GM19193 (cell line): ENCODE results near the gene P2RX6.

Experiments
- POLR2A ChIP-seq: IDR thresholded peaks from 4 replicates; pipeline ENCODE4 v1.6.1; 2011; ENCODE audit not compliant: insufficient read depth, insufficient read length; ENCODE audit errors: extremely low read depth

The P2RX6 gene

DNA sequence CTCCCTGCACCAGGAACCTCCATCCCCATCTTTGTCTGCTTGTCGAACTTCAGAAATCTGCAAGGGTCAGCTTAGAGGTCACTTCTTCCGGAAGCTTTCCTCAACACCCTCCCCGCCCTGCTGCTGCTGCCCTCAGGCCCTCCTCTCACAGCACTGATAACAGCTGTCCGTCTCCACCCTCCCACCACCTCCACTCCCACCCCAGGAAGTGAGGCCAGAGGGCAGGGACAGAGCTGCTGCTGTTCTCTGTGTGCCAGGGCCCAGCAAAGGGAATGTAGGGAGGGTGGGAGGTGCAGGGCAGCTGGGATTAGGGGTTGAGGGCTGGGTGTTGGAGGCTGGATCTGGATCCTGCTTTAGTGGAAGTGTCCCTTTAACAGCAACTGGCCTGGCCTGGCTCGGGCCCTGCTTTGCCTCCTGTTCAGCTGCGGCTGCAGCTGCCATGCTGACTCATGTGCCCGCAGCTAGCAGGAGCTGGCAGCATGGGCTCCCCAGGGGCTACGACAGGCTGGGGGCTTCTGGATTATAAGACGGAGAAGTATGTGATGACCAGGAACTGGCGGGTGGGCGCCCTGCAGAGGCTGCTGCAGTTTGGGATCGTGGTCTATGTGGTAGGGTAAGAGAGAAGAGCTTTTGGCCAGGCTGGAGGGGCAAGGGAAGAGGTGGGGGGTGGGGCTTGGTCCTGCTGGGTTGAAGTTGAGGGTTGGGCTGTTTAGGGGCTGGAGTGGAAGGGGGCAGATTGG, at the start of gene P2RX6:
Gene P2RX6, plus strand, starts transcription at position 440 of the 740 bp plus-strand sequence. Its CDS starts 10 bp downstream, at position 450.
- no peak for TF ChIP-seq POLR2A

DNA sequence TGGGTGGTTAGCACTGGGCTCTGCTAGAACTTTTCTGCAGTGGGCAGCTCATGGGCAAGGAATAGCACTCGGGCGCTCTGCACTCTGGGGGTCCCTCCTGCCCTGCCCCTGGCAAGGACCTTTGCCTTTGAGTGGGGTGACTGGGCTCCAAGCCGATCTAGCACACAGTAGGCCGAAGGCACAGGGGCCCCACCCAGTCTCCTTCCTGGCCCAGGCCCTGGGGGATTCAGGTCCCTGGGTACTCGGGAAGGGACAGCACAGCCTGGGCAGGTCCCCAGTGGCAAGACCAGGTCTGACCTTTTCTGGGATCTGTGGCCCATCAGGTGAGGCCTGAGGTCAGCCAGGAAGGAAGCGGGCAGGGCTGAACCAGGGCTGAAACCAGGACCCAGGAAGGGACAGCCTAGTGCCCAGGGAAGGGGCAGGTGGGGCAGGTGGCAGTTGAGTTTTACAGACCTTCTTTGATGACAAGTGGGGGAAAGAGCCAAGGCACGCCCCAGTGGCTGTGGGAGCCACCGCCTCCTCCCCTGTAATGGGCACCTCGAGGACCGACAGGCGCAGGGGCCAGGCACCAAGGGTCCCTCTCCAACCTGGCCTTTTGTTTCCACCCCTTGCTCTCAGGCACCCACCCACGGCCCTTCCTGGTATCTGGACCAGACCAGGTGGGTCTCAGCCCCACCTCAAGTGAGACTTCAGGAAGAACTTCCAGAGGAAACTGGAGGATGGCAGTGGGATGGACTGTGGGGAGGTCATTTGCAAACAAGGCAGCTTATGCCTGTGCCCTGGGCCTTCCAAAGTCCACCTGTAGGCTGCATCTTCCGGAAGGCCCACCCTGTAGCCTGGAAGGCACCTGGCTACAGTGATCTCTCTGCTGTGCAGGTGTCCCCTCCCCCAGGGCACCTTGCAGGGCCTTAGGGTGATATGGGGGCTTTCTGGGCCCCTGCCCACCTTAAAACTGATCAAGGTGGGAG, 48.8 kb upstream of the P2RX6 start:
- no peak for TF ChIP-seq POLR2A

DNA sequence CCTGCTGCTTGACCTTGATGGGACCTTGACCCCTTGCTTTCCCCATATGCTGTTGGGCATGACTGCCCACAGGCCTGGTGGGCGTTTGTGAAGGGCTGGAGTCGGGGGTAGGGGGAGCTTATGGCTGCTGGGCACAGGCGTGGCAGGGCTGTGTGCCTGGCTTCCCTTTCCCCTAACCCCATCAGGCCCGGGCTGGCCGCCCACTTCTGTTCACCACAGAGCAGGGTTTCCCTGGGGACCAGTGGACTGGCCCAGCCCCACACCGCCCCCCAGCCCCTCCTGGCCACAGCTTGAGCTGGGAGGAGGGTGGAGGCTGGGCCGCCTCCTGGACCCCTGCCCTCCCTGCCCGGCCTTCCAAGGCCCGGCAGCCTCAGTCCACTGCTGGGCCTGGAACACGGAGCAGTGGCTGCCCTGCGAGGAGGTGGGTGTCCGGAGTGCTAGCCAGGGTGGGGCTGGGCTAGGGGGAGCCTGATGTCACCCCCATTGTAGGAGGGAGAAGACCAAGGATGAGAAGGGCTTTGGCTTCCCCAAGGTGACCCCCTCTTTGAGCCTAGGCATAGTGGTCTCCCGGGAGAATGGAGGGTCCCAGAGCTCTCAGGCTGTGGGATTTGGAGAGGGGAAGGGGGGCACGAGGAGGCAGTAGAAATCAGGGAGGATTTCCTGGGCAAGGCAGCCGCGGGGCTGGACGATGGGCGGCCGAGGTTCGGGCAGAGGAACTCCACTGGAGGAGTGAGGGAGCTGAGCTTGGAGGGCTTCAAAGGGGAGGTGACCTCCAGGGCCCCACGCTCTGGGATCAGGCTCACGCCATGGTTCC, 47.9 kb upstream of the P2RX6 start, which contains the start of gene AIFM3:
Gene AIFM3, plus strand, starts transcription at position 373 of the 814 bp plus-strand sequence. CDS start 690 bp downstream, outside the sequence.
- no peak for TF ChIP-seq POLR2A

DNA sequence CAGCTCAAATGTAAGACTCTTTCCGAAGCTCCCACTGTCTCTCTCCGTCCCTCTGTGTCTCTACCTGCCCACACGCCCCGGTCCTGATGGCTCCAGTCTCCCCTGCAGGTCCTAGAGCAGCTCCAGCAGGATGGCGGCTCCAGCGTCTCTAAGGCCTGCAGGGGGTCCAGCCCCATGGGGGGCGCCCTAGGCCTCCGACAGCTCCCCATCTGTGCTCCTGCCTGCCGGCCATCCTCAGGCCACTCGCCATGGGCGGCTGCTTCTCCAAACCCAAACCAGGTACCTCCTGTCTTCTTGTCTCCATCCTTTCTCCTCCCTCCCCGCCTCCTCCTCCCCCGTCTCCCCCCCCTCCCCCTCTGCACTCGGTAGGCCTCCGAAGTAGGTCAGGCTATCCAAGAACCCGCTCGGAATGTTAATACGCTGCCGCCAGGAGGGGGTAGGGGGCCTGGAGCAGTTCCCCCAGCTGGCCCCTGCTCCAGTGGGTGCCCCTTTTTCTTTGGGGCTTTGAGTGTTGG, 47.2 kb upstream of the P2RX6 start:
- no peak for TF ChIP-seq POLR2A

DNA sequence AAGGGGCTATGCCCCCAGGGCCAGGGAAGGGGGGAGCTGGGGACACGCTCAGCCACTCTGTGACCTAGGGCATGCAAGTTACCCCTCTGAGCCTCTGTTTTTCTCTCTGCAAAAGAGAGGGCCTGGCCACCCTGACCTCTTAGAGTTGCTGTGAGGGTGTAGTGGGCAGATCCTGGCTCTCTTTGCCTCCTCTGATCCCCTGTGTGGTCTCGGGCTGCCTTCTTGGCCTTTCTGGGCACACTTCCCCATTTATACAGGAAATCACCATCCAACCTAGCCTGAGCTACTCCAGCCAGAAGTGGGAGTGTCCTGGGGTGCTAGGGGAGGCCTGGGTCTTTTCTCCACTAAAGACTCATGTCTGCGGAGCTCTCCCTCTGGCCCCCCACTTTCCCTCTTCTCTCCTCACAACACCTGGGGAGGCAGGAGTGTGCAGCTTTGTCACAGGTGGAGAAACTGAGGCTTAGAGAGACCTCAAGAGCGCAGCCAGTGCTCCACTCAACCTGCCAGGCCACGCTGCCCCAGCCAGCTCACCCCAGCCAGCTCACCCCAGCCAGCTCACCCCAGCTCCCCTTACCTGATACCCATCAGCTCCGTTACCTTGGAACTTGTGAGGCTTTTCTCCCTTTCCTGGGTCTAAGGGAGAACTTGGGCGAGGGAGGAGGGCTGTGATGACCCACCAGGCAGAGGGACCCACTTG, 46.5 kb upstream of the P2RX6 start:
- no peak for TF ChIP-seq POLR2A

DNA sequence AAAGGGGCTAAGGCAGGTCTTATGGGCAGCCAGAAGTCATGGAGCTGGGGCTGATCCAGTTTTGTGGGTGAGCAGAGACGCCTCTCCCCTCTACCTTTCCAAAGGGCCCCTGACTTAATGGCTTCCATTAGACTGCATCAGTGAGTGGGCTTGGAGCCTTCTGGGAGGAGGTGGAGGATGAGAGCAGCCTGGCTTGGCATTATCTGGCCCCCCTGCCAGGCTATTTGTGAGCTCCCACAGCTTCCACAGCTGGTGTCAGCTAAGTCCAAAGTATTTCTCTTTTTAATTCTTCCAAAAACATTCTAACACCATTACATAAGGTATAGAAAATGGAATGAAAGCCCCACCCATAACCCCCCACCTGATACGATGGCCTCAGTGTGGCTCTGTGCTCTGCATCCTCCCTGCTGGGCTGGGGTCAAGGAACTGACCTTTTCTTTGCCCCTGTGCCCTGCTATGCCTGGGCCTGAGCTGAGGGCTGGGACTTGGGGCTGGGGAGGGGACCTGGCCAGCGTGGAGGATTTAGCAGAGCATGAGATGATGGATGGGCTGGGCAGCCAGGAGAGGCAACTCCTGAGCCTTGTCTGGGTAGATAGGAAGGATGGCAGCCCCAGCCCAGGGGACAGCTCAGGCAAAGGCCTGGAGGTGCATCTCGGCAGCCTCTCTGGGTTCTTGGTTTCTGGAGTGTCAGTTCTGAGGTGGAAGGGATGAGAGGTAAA, 43.9 kb upstream of the P2RX6 start:
- TF ChIP-seq POLR2A = no peak

DNA sequence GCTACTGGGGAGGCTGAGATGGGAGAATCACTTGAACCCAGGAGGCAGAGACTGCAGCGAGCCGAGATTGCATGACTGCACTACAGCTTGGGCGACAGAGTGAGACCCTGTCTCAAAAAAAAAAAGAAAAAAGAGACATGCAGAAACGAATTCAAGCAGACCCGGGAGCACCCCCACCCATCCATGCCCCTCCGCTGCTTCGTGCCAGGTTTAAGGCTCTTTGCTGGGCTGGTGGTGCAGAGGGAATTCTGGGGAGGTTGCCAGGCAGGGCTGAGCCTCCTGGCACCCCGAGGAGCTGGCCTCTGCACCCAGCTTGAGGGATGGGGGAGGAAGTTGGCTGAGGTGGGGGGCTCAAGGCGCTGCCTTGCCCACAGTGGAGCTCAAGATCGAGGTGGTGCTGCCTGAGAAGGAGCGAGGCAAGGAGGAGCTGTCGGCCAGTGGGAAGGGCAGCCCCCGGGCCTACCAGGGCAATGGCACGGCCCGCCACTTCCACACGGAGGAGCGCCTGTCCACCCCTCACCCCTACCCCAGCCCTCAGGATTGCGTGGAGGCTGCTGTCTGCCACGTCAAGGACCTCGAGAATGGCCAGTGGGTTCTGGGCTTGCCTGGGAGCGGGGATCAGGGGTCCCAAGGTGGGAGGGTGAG, 41.9 kb upstream of the P2RX6 start:
- TF ChIP-seq POLR2A = no peak

DNA sequence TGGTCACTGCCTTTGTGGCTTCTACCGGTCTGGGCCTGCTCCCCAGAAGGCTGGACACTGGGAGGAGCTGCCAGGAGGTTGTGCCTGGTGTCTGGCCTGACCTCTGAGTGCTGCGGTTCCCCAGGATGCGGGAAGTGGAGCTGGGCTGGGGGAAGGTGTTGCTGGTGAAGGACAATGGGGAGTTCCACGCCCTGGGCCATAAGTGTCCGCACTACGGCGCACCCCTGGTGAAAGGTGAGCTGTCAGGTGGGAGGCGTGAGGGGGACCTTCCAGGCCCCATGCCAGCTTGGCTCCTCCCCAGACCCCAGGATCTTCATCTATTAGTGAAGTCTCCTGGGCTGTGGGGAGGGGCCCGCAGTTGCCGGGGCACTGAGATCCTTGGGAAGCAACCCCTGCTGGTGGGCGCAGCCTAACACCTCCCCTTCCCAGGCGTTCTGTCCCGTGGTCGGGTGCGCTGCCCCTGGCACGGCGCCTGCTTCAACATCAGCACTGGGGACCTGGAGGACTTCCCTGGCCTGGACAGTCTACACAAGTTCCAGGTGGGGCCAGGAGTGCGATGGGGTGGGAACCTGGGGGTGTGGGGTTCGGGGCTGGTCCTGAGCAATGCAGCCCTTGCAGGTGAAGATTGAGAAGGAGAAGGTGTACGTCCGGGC, 41.2 kb upstream of the P2RX6 start:
- TF ChIP-seq POLR2A = no peak

DNA sequence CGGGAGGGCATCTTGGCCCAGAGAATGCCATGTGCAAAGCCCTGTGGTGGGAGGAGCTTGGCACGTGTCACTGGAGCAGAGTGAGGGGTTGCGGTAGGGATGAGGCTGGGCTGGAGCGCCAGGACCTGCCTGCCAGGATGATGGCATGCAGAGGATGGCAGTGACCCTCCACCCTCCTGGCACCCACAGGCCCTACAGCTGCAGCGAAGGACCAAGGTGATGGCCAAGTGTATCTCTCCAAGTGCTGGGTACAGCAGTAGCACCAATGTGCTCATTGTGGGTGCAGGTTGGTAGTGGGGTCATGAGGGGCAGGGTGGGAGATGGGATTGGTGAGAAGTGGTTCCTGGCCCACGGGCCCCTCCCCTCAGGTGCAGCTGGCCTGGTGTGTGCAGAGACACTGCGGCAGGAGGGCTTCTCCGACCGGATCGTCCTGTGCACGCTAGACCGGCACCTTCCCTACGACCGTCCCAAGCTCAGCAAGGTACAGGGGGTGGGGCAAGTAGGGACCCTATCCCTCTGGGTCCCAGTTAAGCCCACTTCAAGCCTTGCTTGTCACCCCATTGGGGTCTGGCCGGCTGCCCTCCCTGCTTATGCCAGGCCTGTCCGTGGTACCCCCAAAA, 40.5 kb upstream of the P2RX6 start:
- TF ChIP-seq POLR2A = no peak

DNA sequence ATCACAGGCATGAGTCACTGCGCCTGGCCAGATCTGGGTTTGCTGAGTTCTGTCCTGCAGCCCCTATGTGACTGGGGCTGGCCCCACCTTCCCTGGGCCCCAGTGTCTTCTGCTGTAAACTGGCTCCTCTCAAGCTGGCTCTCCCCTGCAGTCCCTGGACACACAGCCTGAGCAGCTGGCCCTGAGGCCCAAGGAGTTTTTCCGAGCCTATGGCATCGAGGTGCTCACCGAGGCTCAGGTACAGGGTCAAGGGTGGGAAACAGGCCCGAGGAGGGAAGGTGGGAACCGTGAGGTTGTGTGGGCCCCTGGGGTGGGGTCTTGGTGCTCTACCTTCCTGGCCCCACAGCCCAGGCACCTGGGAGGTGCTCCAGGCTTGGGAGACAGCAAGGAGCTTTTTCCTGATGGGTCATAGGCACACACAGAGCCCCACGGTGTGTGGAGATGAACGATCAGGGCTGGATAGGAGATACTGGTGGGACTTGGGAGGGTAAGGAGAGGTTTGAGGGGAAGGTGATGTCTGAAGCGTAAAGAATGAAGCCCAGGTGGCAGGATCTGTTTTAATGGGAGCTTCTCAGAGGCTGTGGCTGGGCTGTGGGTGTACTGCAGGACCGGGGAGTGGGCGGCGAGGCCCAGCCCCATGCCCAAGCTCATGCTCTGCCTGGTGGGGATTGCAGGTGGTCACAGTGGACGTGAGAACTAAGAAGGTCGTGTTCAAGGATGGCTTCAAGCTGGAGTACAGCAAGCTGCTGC, 39.2 kb upstream of the P2RX6 start:
- no peak for TF ChIP-seq POLR2A

DNA sequence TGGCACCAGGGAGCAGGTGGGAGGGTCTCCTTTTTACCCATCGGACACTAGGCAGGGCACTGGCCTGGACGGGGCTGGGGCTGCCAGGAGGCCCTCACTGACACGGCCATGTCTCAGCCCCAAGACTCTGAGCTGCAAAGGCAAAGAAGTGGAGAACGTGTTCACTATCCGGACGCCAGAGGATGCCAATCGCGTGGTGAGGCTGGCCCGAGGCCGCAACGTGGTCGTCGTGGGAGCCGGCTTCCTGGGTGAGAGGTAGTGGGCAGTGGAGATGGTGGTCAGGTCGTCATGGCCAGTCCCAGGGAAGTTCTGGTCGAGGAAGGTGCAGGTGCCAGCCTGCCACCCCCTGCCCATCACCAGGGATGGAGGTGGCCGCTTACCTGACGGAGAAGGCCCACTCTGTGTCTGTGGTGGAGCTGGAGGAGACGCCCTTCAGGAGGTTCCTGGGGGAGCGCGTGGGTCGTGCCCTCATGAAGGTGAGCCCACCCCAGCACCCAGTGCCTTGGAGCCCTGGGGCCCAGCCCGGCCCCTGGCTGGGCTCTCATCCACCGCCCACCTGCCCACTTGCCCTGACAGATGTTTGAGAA, 38.6 kb upstream of the P2RX6 start:
- no peak for TF ChIP-seq POLR2A

DNA sequence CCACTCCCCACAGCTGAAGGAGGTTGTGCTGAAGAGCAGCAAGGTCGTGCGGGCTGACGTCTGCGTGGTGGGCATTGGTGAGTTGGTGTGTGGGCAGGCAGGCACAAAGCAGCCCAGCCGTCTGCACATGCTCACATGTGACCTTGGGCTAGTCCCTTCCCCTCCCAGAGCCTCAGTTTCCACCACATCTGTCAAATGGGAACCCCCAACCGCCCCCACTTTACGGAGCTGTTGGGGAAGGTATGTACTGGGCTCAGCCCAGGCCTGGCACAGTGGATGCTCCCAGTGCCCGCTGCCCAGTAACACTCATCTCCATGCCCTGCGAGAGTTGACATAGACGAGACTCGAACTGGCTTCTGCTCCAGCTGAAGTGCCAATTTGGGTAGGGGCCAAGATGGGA, 37.9 kb upstream of the P2RX6 start:
- TF ChIP-seq POLR2A = no peak
